GM11168 (cell line): Measurements from ENCODE around the gene JMJD6.
"Not testable (repeated sequence)": the region's sequence is repeated elsewhere in the genome, so short reads cannot be mapped to it uniquely, and the experiment has no call there.

Experiments
- in situ Hi-C: fragments of 300-500 bp; cut with MboI; formaldehyde crosslinking; loops from one replicate; pipeline ENCODE4 v1.12.0; 2022; ENCODE audit warnings: low sequenced_read_pairs; ENCODE audit not compliant: unreplicated experiment

The JMJD6 gene

GRCh38 chr17:76726231-76726775 lies at the start of gene JMJD6:
Gene JMJD6, minus strand, starts transcription at chr17:76726606. Its CDS starts 131 bp downstream, at chr17:76726475.
- in situ Hi-C loops = no loop called here

- in situ Hi-C loops = no loop called here
Observed at GRCh38 chr17:76775021-76775600, 48.7 kb upstream of the JMJD6 start.

- in situ Hi-C loops = no loop called here
Observed at GRCh38 chr17:76772842-76773525, 46.6 kb upstream of the JMJD6 start.

GRCh38 chr17:76758570-76758969 lies 32.2 kb upstream of the JMJD6 start:
- in situ Hi-C loops = no loop called here

- in situ Hi-C loops = no loop called here
Observed at GRCh38 chr17:76757256-76757655, 30.9 kb upstream of the JMJD6 start.

- in situ Hi-C loops = no loop called here
Observed at GRCh38 chr17:76755285-76755684, 28.9 kb upstream of the JMJD6 start.

- in situ Hi-C loops = no loop called here
Observed at GRCh38 chr17:76753061-76753961, 26.9 kb upstream of the JMJD6 start.

- in situ Hi-C loops = no loop called here
Observed at GRCh38 chr17:76752006-76752405, 25.6 kb upstream of the JMJD6 start.

- in situ Hi-C loops = no loop called here
Observed at GRCh38 chr17:76751416-76751993, 25.1 kb upstream of the JMJD6 start.

- in situ Hi-C loops = no loop called here
Observed at GRCh38 chr17:76748657-76749056, 22.3 kb upstream of the JMJD6 start.

GRCh38 chr17:76747716-76748363 lies 21.4 kb upstream of the JMJD6 start:
- in situ Hi-C loops = no loop called here

GRCh38 chr17:76745785-76746184 lies 19.4 kb upstream of the JMJD6 start:
- in situ Hi-C loops = not testable (repeated sequence)

- in situ Hi-C loops = no loop called here
Observed at GRCh38 chr17:76744747-76745146, 18.3 kb upstream of the JMJD6 start.

- in situ Hi-C loops = no loop called here
Observed at GRCh38 chr17:76742958-76743357, 16.6 kb upstream of the JMJD6 start.

GRCh38 chr17:76740329-76741118 lies 14.1 kb upstream of the JMJD6 start:
- in situ Hi-C loops = no loop called here

GRCh38 chr17:76739568-76740115 lies 13.2 kb upstream of the JMJD6 start:
- in situ Hi-C loops = not testable (repeated sequence)

GRCh38 chr17:76738468-76738850 lies 12.1 kb upstream of the JMJD6 start:
- in situ Hi-C loops = no loop called here

GRCh38 chr17:76737676-76738467 lies 11.5 kb upstream of the JMJD6 start, which contains the start of gene MFSD11:
Gene MFSD11, plus strand, starts transcription at chr17:76738119. Its CDS starts 234 bp downstream, at chr17:76738353.
- in situ Hi-C loops = no loop called here
